ENCODE results near the gene RBFOX1. TPM values are rescaled to one million over a fixed set of nuclear protein-coding genes. Genes with fewer than 3 reads are reported as not detected.

Gene RBFOX1
- total and polyA plus RNA-seq, 10 of the 15 experiments (the other 5 are each of a cell fraction or from before 2014, with no cell fraction given) = 0.87 TPM; not detected in 9

DNA sequence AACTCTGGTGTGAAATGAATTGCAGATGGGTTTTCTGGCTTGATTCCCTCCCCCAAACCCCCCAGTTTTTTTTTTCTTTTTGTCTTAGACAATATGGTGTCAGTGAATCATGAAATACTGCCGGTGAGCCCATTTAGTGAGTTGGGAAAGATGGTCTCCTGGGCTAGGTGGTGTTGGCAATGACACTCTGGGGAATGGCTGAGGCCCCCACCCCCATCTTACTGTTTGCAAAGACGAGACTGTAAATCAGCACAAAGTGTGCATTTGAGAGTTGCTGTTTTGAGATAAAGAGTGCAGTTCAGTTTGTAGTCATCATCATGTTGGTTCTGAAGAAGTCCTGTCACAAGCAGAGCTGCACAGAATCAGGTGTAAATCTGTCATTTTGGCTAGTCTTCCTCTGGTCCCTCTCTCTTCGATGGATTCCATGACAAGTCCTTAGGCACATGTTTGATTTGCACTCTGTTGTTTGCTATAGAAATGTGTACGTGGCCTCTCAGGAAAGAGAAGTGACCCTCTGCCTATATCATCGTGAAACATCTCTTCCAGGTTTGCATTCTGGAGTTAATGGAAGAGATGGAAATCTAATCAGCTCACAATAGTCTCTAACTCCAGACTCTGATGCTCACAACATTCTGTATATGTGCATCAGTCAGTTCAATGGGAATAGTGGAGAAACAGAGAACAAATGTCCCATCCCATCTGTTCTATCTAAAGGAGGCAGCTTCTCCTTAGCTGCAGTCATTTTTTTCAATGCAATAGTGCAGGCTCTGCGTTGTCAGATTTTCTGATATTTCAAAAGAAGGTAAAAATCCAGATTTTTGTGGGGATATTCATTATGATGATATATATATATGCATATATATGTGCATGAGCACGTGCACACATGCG is 34.6 kb downstream of the RBFOX1 start (continued):
- TF ChIP-seq, protein P1, sequence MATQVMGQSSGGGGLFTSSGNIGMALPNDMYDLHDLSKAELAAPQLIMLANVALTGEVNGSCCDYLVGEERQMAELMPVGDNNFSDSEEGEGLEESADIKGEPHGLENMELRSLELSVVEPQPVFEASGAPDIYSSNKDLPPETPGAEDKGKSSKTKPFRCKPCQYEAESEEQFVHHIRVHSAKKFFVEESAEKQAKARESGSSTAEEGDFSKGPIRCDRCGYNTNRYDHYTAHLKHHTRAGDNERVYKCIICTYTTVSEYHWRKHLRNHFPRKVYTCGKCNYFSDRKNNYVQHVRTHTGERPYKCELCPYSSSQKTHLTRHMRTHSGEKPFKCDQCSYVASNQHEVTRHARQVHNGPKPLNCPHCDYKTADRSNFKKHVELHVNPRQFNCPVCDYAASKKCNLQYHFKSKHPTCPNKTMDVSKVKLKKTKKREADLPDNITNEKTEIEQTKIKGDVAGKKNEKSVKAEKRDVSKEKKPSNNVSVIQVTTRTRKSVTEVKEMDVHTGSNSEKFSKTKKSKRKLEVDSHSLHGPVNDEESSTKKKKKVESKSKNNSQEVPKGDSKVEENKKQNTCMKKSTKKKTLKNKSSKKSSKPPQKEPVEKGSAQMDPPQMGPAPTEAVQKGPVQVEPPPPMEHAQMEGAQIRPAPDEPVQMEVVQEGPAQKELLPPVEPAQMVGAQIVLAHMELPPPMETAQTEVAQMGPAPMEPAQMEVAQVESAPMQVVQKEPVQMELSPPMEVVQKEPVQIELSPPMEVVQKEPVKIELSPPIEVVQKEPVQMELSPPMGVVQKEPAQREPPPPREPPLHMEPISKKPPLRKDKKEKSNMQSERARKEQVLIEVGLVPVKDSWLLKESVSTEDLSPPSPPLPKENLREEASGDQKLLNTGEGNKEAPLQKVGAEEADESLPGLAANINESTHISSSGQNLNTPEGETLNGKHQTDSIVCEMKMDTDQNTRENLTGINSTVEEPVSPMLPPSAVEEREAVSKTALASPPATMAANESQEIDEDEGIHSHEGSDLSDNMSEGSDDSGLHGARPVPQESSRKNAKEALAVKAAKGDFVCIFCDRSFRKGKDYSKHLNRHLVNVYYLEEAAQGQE (IDR thresholded peaks at IDR 0.05; ENCODE audit: low read depth, low read length) = no peak
- TF ChIP-seq, protein P2, sequence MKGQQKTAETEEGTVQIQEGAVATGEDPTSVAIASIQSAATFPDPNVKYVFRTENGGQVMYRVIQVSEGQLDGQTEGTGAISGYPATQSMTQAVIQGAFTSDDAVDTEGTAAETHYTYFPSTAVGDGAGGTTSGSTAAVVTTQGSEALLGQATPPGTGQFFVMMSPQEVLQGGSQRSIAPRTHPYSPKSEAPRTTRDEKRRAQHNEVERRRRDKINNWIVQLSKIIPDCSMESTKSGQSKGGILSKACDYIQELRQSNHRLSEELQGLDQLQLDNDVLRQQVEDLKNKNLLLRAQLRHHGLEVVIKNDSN (IDR thresholded peaks at IDR 0.05; ENCODE audit: borderline replicate concordance, extremely low read length, insufficient read depth, low read depth, low read length) = no peak

DNA sequence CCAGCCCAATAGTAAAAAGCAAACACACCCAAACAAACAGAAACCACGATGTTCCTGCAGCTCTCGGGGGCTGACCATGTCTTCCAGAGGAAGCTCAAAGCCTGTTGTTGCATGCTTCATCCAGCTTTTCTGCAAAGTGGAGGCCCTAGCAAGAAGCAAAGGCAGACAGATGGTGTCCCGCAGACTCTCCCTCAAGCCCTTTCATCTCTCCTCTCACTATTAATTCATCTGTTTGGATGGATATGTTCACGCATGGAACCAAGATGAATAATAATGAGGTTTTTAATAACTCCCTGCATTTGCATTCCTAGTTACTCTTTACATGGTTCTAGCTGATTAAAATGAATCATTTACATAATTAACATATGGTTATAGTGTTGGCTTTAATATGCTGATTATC is 36.6 kb downstream of the RBFOX1 start:
- ChIA-PET SMC1A (ENCODE audit: uncharacterized antibody, unreplicated experiment) (interaction anchor here (0.6 kb wide), 1 partner anchor 584 kb away, joined by 3 read pairs; no protein-coding TSS in a partner anchor), POLR2A (no interaction called here), RAD21 (ENCODE audit: unreplicated experiment) (no interaction called here), CTCF (no interaction called here)
- no peak overlapping the region for H3K9ac ChIP-seq (ENCODE audit: control insufficient read depth, insufficient read depth, low read length)
- H3K27me3 ChIP-seq (replicated peaks in 1 of 2; ENCODE audit: control insufficient read depth in 2 of 2, insufficient read depth in 2 of 2, low read length in 1 of 2) = no peaks in the 10 kb centered on the region
- BruUV-seq (replicated peaks) = no TSS peak
- intact Hi-C loops (cut with micrococcal nuclease; ENCODE audit: unreplicated experiment) (no loop called here), in situ Hi-C loops (cut with MboI) (no loop called here)
- DNase-seq (ENCODE audit: low read depth, low spot score) = no peak
- no peak for ATAC-seq
- H4K20me1 ChIP-seq (ENCODE audit: control insufficient read depth, insufficient read depth) = no peaks in the 10 kb centered on the region
- H3K79me2 ChIP-seq (ENCODE audit: control insufficient read depth, insufficient read depth, low read length) = no peaks in the 10 kb centered on the region
- H3K4me1 ChIP-seq (ENCODE audit: control insufficient read depth, insufficient read depth, low read length) = no peaks in the 10 kb centered on the region
- FAIRE-seq = no peak
- H3K9me3 ChIP-seq (replicated peaks; ENCODE audit: control insufficient read depth, insufficient read depth, low read length) = no peaks in the 10 kb centered on the region
- no peaks in the 10 kb centered on the region for H3K36me3 ChIP-seq (ENCODE audit: control insufficient read depth in 2 of 2, insufficient read depth in 2 of 2, low read length in 1 of 2)
- TF ChIP-seq, protein P3, sequence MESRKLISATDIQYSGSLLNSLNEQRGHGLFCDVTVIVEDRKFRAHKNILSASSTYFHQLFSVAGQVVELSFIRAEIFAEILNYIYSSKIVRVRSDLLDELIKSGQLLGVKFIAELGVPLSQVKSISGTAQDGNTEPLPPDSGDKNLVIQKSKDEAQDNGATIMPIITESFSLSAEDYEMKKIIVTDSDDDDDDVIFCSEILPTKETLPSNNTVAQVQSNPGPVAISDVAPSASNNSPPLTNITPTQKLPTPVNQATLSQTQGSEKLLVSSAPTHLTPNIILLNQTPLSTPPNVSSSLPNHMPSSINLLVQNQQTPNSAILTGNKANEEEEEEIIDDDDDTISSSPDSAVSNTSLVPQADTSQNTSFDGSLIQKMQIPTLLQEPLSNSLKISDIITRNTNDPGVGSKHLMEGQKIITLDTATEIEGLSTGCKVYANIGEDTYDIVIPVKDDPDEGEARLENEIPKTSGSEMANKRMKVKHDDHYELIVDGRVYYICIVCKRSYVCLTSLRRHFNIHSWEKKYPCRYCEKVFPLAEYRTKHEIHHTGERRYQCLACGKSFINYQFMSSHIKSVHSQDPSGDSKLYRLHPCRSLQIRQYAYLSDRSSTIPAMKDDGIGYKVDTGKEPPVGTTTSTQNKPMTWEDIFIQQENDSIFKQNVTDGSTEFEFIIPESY (IDR thresholded peaks at IDR 0.05) = no peak
- no peak for TF ChIP-seq POU2F2 (IDR thresholded peaks at IDR 0.05; ENCODE audit: borderline replicate concordance, low read depth, low read length)
- no peak for TF ChIP-seq TCF7 (IDR thresholded peaks at IDR 0.05; ENCODE audit: borderline replicate concordance)
- TF ChIP-seq SREBF1 (IDR thresholded peaks at IDR 0.05; ENCODE audit: low read length) = no peak
- no peak overlapping the region for H3K27ac ChIP-seq (ENCODE audit: control insufficient read depth, insufficient read depth)
- no peak overlapping the region for H2AFZ ChIP-seq (ENCODE audit: control insufficient read depth, low read depth, low read length)
- WGBS (ENCODE audit: insufficient coverage, insufficient replicate concordance, low lambda C conversion rate, missing lambda C conversion rate) = 8% methylated on average over 4 of the region's 4 CpGs
- no peak overlapping the region for H3K4me2 ChIP-seq (ENCODE audit: control insufficient read depth, insufficient read depth)
- no peak overlapping the region for H3K4me3 ChIP-seq

Data from GM12878 (cell line).